Stomach (tissue), 4 donors: ENCODE measurements around the gene HCRT.

Source experiments
- POLR2A ChIP-seq, 4 donors: fragments of 450-650 bp; IDR thresholded peaks; one replicate each; pipeline ENCODE4 v1.6.1; 2016; ENCODE audit warnings: antibody characterized with exemption in 4 of 4, control low read depth in 2 of 4, mild to moderate bottlenecking in 1 of 4, moderate library complexity in 1 of 4
- TF ChIP-seq, protein P1 (sequence below), 7 experiments: fragments of 450-650 bp in 4 of 7; fragments of 200-600 bp in 3 of 7; sonication (generic) in 3 of 7; IDR thresholded peaks; one replicate each; pipeline ENCODE4 v1.5.1; 2016 to 2019; ENCODE audit warnings: antibody characterized with exemption in 7 of 7, control low read depth in 2 of 7, mild to moderate bottlenecking in 1 of 7

- TF ChIP-seq, protein P1, sequence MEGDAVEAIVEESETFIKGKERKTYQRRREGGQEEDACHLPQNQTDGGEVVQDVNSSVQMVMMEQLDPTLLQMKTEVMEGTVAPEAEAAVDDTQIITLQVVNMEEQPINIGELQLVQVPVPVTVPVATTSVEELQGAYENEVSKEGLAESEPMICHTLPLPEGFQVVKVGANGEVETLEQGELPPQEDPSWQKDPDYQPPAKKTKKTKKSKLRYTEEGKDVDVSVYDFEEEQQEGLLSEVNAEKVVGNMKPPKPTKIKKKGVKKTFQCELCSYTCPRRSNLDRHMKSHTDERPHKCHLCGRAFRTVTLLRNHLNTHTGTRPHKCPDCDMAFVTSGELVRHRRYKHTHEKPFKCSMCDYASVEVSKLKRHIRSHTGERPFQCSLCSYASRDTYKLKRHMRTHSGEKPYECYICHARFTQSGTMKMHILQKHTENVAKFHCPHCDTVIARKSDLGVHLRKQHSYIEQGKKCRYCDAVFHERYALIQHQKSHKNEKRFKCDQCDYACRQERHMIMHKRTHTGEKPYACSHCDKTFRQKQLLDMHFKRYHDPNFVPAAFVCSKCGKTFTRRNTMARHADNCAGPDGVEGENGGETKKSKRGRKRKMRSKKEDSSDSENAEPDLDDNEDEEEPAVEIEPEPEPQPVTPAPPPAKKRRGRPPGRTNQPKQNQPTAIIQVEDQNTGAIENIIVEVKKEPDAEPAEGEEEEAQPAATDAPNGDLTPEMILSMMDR (IDR thresholded peaks at IDR 0.05): no peak
- no peak for TF ChIP-seq POLR2A (IDR thresholded peaks at IDR 0.05)
Measured at GRCh38 chr17:42224651-42225050, 39.4 kb upstream of the HCRT start.
